ENCODE data around the gene CTNNB1.

CTNNB1 gene

DNA sequence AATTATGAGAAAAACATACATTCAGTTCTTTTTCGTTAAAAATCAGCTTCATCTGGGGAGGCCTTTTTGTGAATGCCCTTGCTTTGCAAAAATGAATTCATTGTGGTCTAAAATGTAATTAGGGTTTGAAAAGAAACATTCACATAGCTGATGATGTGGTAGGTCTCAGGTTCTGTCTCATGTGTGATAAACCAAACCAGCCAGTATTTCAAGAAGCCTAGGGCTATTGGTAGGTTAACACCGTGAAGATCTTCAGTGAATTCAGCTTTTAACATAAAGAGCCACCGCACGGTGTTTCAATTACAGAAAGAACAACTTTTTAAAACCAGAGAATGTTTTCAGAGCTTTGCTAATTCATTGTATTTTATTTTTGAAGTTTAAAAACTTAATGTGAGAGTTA, 41.9 kb downstream of the CTNNB1 start:
- TF ChIP-seq FOXP2 (optimal IDR thresholded peaks at IDR 0.05; ENCODE audit: borderline replicate concordance, extremely low read depth, extremely low read length, insufficient read depth) (no peak), TAF1 (IDR thresholded peaks at IDR 0.05; ENCODE audit: borderline replicate concordance, insufficient read depth, low read length) (no peak), SIN3A (IDR thresholded peaks at IDR 0.05; ENCODE audit: borderline replicate concordance, insufficient read depth, low read length) (no peak), POLR2AphosphoS5 (IDR thresholded peaks at IDR 0.05; ENCODE audit: low read depth, low read length) (no peak), REST (IDR thresholded peaks at IDR 0.05; ENCODE audit: insufficient read depth in 1 of 2, low read depth in 2 of 2, low read length in 2 of 2) (no peak)

DNA sequence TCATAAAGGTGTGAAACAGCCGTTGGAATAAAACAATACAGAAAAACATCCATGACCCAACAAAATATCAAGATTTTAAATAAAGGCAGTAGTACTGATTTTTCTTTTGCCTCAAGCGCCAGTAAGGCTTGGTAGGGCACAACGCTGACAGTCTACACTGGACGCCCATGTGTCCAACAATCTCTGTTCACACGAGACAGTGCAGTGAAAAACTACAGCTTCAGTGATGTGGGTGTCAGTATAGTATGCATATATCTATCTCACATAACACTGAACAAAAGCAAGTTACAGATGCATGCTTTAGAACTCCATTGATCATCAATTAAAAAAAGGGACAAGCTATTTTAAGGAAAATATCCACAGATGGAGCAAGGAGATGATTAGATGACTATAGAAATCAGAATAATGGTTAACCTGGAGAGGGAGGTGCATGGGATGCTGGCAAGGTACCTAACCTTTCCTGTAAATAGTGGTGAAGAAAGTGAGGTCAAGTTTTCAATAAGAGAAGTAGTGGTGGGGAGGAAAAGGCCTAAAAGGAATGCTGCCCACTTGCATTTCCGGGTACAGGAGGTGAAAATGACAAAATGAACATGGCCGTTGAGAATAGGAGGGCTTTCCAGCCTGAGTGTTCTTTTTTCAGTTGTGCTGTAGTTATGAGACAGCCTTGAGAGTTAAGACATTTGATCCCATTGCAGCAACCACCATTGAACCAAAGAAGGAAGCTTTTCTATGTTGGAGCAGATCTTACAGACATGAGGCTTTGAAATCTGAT, 42.7 kb downstream of the CTNNB1 start:
- TF ChIP-seq REST (IDR thresholded peaks at IDR 0.05; ENCODE audit: insufficient read depth in 1 of 2, low read depth in 2 of 2, low read length in 2 of 2) (no peak), TAF1 (IDR thresholded peaks at IDR 0.05; ENCODE audit: borderline replicate concordance, insufficient read depth, low read length) (no peak), SIN3A (IDR thresholded peaks at IDR 0.05; ENCODE audit: borderline replicate concordance, insufficient read depth, low read length) (no peak), FOXP2 (optimal IDR thresholded peaks at IDR 0.05; ENCODE audit: borderline replicate concordance, extremely low read depth, extremely low read length, insufficient read depth) (no peak)

DNA sequence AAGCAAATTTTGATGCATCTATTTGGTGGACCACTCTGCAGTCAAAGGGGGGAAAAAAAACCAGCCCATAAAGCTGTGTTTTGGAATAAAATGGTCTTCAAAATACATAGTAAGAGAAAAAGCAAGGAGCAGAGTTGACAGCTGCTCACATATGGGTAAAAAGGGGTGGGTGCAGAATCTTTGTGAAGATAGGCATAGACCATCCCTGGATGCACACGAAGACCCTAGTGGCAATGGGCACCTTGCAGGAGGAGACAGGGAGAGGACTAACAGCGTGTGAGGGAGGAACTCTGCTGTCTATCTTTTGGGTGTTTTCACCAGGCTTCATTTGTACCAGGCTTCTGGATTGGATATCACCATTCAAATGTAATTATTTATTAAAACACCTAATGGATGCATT, 43.9 kb downstream of the CTNNB1 start:
- TF ChIP-seq POLR2AphosphoS5 (IDR thresholded peaks at IDR 0.05; ENCODE audit: low read depth, low read length): peak; percentile 38; the same call in 1 of the 2 replicates
- no peak for TF ChIP-seq FOXP2 (optimal IDR thresholded peaks at IDR 0.05; ENCODE audit: borderline replicate concordance, extremely low read depth, extremely low read length, insufficient read depth)

DNA sequence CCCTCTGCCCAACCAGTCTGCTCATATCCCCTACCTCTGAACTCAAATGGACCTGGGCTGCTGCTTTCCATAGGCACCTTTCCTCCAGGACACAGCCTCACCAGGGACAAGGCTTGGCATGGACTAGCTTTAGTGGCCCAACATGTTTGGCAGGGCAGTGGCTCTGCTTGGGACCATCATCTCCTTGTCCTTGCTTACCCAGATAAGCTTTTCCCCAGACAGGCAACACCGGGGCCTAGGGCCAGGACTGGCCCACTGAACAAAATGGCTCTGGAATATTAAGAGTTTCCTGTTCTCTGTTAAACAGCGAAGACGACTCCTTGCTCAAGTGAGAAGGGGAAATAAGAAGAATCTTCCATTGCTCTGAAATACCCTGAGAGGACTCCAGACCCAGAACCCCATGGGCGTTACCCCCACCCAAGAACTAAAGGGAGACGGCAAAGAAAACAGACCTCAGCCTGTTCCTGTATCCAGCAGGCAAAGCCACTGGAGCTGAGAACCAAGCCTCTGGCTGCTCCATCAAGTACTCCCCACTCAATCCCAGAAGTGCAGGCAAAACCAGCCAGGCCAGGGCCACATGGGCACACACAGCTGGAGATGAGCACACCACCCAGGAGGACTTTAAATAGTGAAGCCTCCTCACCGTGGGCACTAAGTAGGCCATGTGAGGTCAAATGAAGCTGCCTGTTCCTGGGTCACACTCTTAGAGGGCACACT, 45.5 kb downstream of the CTNNB1 start:
- TF ChIP-seq POLR2AphosphoS5 (IDR thresholded peaks at IDR 0.05; ENCODE audit: low read depth, low read length) (no peak; the same call in 1 of the 2 replicates), SIN3A (IDR thresholded peaks at IDR 0.05; ENCODE audit: borderline replicate concordance, insufficient read depth, low read length) (no peak), REST (IDR thresholded peaks at IDR 0.05; ENCODE audit: insufficient read depth in 1 of 2, low read depth in 2 of 2, low read length in 2 of 2) (no peak), FOXP2 (optimal IDR thresholded peaks at IDR 0.05; ENCODE audit: borderline replicate concordance, extremely low read depth, extremely low read length, insufficient read depth) (no peak), TAF1 (IDR thresholded peaks at IDR 0.05; ENCODE audit: borderline replicate concordance, insufficient read depth, low read length) (no peak)

DNA sequence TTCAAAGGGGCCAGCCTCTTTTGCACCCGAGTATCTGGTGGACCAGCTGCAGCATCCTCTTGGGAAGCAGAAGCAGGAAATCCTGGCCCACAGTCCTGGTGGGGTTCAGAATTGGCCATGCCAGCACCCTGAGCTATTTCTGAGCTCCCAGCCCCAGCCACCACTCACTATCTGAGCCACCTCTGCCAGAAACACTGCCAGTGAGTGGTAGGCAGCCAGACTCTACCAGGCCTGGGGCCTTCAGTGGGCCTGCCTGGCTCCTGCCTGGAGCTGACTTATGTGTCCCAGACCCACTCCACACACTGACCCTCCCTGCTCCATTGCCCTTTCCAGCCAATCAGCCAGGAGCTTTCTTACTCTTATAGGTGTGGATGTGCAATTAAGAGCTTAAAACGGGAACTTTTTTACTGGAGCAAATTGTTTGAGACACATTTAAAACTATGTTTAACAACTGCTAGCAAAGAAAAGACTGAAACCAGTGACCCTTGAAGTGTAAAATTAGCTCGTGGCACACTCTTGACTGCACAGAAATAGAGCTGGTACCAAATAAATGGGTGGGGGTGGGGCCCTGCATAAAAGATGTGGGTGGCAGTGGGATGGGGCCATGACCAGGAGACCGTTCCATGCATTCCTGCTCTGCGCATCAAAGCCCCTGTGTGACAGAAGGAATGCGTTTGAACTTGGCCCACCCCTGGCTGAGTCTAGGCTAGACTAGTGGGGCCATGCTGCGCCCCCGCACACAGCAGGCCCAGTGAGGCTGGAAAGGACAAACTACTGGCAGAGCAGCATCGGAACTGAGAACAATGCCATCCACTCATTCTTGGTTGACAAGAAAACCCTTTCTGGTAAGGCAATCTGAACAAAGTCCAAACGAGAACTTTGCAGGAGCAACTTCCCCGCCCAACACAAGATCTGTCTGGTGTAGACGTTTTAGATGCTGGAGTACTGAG, 48.0 kb downstream of the CTNNB1 start:
- no peak for TF ChIP-seq POLR2AphosphoS5 (IDR thresholded peaks at IDR 0.05; ENCODE audit: low read depth, low read length)

All from PFSK-1 (cell line).